ENCODE measurements around the gene CACNA1D. TPM values are rescaled to one million over a fixed set of nuclear protein-coding genes. Genes with fewer than 3 reads are reported as not detected.

Gene CACNA1D
- total and polyA plus RNA-seq, 8 donors: 5.3 to 22.8 (median 11.6) TPM

GRCh38 chr3:53513556-53514190 lies 19.3 kb downstream of the CACNA1D start:
- TF ChIP-seq CTCF (IDR thresholded peaks at IDR 0.05): no peak
- Histone ChIP-seq H3K27ac (no peak overlapping the region), H3K9me3 (no peaks in the 10 kb centered on the region), H3K4me3 (no peak overlapping the region), H3K36me3 (no peaks in the 10 kb centered on the region), H3K4me1 (no peaks in the 10 kb centered on the region), H3K27me3 (no peaks in the 10 kb centered on the region)
- intact Hi-C loops (cut with DNase I): no loop called here
- no peak for FAIRE-seq
- 75 to 89% methylated on average over 7 of the region's 7 CpGs for WGBS, 2 donors
- no peak for ATAC-seq
- DNase-seq: no peak

GRCh38 chr3:53516339-53516738 lies 21.9 kb downstream of the CACNA1D start:
- ATAC-seq: peak in 3 of 4 donors; percentile 64 to 74 (median 65)
- WGBS, 2 donors: 67 to 68% methylated on average over 5 of the region's 5 CpGs
- no peak for FAIRE-seq

GRCh38 chr3:53518495-53518981 lies 24.1 kb downstream of the CACNA1D start:
- no peak for DNase-seq
- no peaks in the 10 kb centered on the region for H3K9me3 ChIP-seq
- WGBS, 2 donors: 40 to 45% methylated on average over 6 of the region's 6 CpGs
- no peaks in the 10 kb centered on the region for H3K36me3 ChIP-seq
- ATAC-seq: peak in 3 of 4 donors; percentile 56 to 66 (median 63)
- no peak overlapping the region for H3K27ac ChIP-seq
- H3K4me1 ChIP-seq: no peaks in the 10 kb centered on the region
- H3K4me3 ChIP-seq: no peak overlapping the region
- TF ChIP-seq CTCF (IDR thresholded peaks at IDR 0.05): no peak
- no peak for FAIRE-seq
- intact Hi-C loops (cut with DNase I): no loop called here
- H3K27me3 ChIP-seq: no peaks in the 10 kb centered on the region

More at GRCh38 chr3:53516339-53516738, 21.9 kb downstream of the CACNA1D start:
- Histone ChIP-seq H3K27ac (no peak overlapping the region), H3K4me1 (no peaks in the 10 kb centered on the region), H3K36me3 (no peaks in the 10 kb centered on the region), H3K9me3 (no peaks in the 10 kb centered on the region), H3K27me3 (no peaks in the 10 kb centered on the region), H3K4me3 (no peak overlapping the region)
- TF ChIP-seq CTCF (IDR thresholded peaks at IDR 0.05): no peak
- DNase-seq: peak in 1 of 6 donors; percentile 24
- intact Hi-C loops (cut with DNase I): no loop called here

GRCh38 chr3:53519065-53519709 lies 24.8 kb downstream of the CACNA1D start:
- ATAC-seq (peak in 1 of 4 donors; percentile 33), DNase-seq (no peak), FAIRE-seq (no peak)
- H3K27ac ChIP-seq: no peak overlapping the region
- no peaks in the 10 kb centered on the region for H3K27me3 ChIP-seq
- no peaks in the 10 kb centered on the region for H3K4me1 ChIP-seq
- intact Hi-C loops (cut with DNase I): no loop called here
- H3K4me3 ChIP-seq: no peak overlapping the region
- 55% methylated on average over 6 of the region's 6 CpGs for WGBS, 2 donors
- no peaks in the 10 kb centered on the region for H3K9me3 ChIP-seq
- TF ChIP-seq CTCF (IDR thresholded peaks at IDR 0.05): no peak
- no peaks in the 10 kb centered on the region for H3K36me3 ChIP-seq

GRCh38 chr3:53523346-53523745 lies 28.9 kb downstream of the CACNA1D start:
- 88 to 90% methylated on average over 3 of the region's 3 CpGs for WGBS, 2 donors
- no peak for FAIRE-seq
- H3K36me3 ChIP-seq: no peaks in the 10 kb centered on the region

More at GRCh38 chr3:53523346-53523745, 28.9 kb downstream of the CACNA1D start:
- H3K9me3 ChIP-seq: no peaks in the 10 kb centered on the region
- intact Hi-C loops (cut with DNase I): no loop called here
- ATAC-seq (no peak), DNase-seq (no peak)
- no peaks in the 10 kb centered on the region for H3K27me3 ChIP-seq
- H3K4me1 ChIP-seq: no peaks in the 10 kb centered on the region
- TF ChIP-seq CTCF (IDR thresholded peaks at IDR 0.05): no peak
- no peak overlapping the region for H3K27ac ChIP-seq
- no peak overlapping the region for H3K4me3 ChIP-seq
